ENCODE data around the gene STX16.
A peak's percentile ranks its signal among the peaks of the same experiment; 100 is the strongest.

The STX16 gene

GRCh38 chr20:58682656-58683531, 31.8 kb downstream of the STX16 start:
- DNase-seq, result no peak

GRCh38 chr20:58684291-58684690, 33.2 kb downstream of the STX16 start:
- no peak for DNase-seq

- DNase-seq, result no peak
Observed at GRCh38 chr20:58685988-58686387, 34.9 kb downstream of the STX16 start.

GRCh38 chr20:58688414-58688813, 37.3 kb downstream of the STX16 start:
- DNase-seq, result no peak

GRCh38 chr20:58688840-58689239, 37.8 kb downstream of the STX16 start:
- no peak for DNase-seq

- no peak for DNase-seq
Observed at GRCh38 chr20:58690396-58691135, 39.5 kb downstream of the STX16 start.

GRCh38 chr20:58691773-58692578, 40.9 kb downstream of the STX16 start:
- DNase-seq, result no peak

- DNase-seq, result peak; percentile 71
Observed at GRCh38 chr20:58692579-58693225, 41.6 kb downstream of the STX16 start, which contains the start of gene NPEPL1. NPEPL1 (plus strand) TSS chr20:58692800; CDS start chr20:58692901, 101 bp downstream.

GRCh38 chr20:58693226-58694006, 42.3 kb downstream of the STX16 start:
- DNase-seq, result no peak

- no peak for DNase-seq
Observed at GRCh38 chr20:58694241-58695083, 43.4 kb downstream of the STX16 start.

- DNase-seq, result no peak
Observed at GRCh38 chr20:58695084-58695722, 44.1 kb downstream of the STX16 start.

GRCh38 chr20:58695895-58696375, 44.9 kb downstream of the STX16 start:
- DNase-seq, result no peak

- DNase-seq, result no peak
Observed at GRCh38 chr20:58696411-58696961, 45.4 kb downstream of the STX16 start.

- no peak for DNase-seq
Observed at GRCh38 chr20:58697201-58697866, 46.3 kb downstream of the STX16 start.

GRCh38 chr20:58697867-58698703, 47.0 kb downstream of the STX16 start:
- no peak for DNase-seq

- DNase-seq, result no peak
Observed at GRCh38 chr20:58698741-58699622, 47.9 kb downstream of the STX16 start.

GRCh38 chr20:58699623-58700107, 48.6 kb downstream of the STX16 start:
- no peak for DNase-seq

All from activated naive CD4-positive, alpha-beta T cell treated with anti-CD3 and anti-CD28 coated beads, Interleukin-2, amount 50 U/mL, for 16 hours (primary cell).